Esophagus muscularis mucosa (tissue), 4 donors: Measurements from ENCODE around the gene GDF9. TPM values are rescaled to one million over a fixed set of nuclear protein-coding genes. Genes with fewer than 3 reads are reported as not detected.

ENCODE experiments used
- DNase-seq: peaks from one replicate; pipeline ENCODE4 v3.0.0-alpha.2; 2017; ENCODE audit errors: extremely low spot score
- H3K27ac ChIP-seq, 4 donors: fragments of 200-600 bp; sonication (generic); replicated peaks in 1 of 4; 1 replicate in 3 of 4; 2 replicates in 1 of 4; pipeline ENCODE4 v1.5.1; 2016 to 2019; ENCODE audit warnings: mild to moderate bottlenecking in 1 of 4
- H3K27me3 ChIP-seq, 4 donors: fragments of 200-600 bp; sonication (generic); one replicate each; pipeline versions ENCODE4 v1.5.1 to v1.6.0; 2016 to 2019
- H3K36me3 ChIP-seq, 4 donors: fragments of 200-600 bp; sonication (generic); one replicate each; pipeline ENCODE4 v1.5.1; 2016 to 2019
- H3K4me1 ChIP-seq, 4 donors: fragments of 200-600 bp; sonication (generic); one replicate each; pipeline ENCODE4 v1.5.1; 2016 to 2019
- H3K4me3 ChIP-seq, 4 donors: fragments of 200-600 bp; sonication (generic); 1 replicate in 2 of 4; 2 replicates in 2 of 4; pipeline ENCODE4 v1.5.1; 2016 to 2019; ENCODE audit warnings: mild to moderate bottlenecking in 4 of 4, moderate library complexity in 1 of 4
- H3K9me3 ChIP-seq, 4 donors: fragments of 200-600 bp; sonication (generic); 1 replicate in 3 of 4; 2 replicates in 1 of 4; pipeline ENCODE4 v1.5.1; 2016 to 2019
- CTCF ChIP-seq, 3 experiments: fragments of 200-600 bp in 2 of 3; fragments of 450-650 bp in 1 of 3; sonication (generic) in 2 of 3; IDR thresholded peaks; one replicate each; pipeline ENCODE4 v1.5.1; 2017 to 2019; ENCODE audit warnings: antibody characterized with exemption in 3 of 3, mild to moderate bottlenecking in 2 of 3, moderate library complexity in 1 of 3
- EP300 ChIP-seq: sonication (generic); formaldehyde crosslinking; IDR thresholded peaks from one replicate; pipeline ENCODE4 v1.6.1; 2017; ENCODE audit warnings: antibody characterized with exemption
- POLR2A ChIP-seq: fragments of 450-650 bp; IDR thresholded peaks from one replicate; pipeline ENCODE4 v1.6.1; 2017; ENCODE audit warnings: antibody characterized with exemption, moderate library complexity, mild to moderate bottlenecking, low read depth
- POLR2AphosphoS5 ChIP-seq, 2 donors: sonication (generic); formaldehyde crosslinking; IDR thresholded peaks; one replicate each; pipeline ENCODE4 v1.6.1; 2017; ENCODE audit warnings: antibody characterized with exemption in 2 of 2
- WGBS: methylation state at CpG from one replicate; pipeline ENCODE4 v1.1.5; 2018; 5-methylcytosine and 5-hydroxymethylcytosine counted together
- intact Hi-C: fragments of 100-400 bp; cut with DNase I; formaldehyde crosslinking; loops from one replicate; pipeline ENCODE4 v1.15.1; 2023
- total RNA-seq, 4 donors: library from RNA; depleted of rRNA; stranded (reverse); fragments of >200 nt; gene quantifications; one replicate each; pipeline versions ENCODE4 v1.1.0 to v1.2.1, GENCODE V29; 2016

The GDF9 gene
- total RNA-seq, 4 donors from 2014 or later: under 0.01 to 1.4 (median 0.23) TPM; not detected in 1

- no peaks in the 10 kb centered on the region for H3K9me3 ChIP-seq
- no peak for DNase-seq
- TF ChIP-seq EP300 (no peak), CTCF (IDR thresholded peaks at IDR 0.05) (no peak), POLR2A (no peak), POLR2AphosphoS5 (IDR thresholded peaks at IDR 0.05) (no peak)
- WGBS: 44% methylated on average over 3 of the region's 3 CpGs
- no peaks in the 10 kb centered on the region for H3K36me3 ChIP-seq
- H3K4me3 ChIP-seq: no peak overlapping the region
- H3K27ac ChIP-seq: no peak overlapping the region
- no peaks in the 10 kb centered on the region for H3K27me3 ChIP-seq
- no peaks in the 10 kb centered on the region for H3K4me1 ChIP-seq
- intact Hi-C loops: no loop called here
These were observed 12.0 kb downstream of the GDF9 start for GRCh38 chr5:132854301-132854700.

GRCh38 chr5:132853790-132854189 lies 12.5 kb downstream of the GDF9 start:
- Histone ChIP-seq H3K27me3 (no peaks in the 10 kb centered on the region), H3K4me3 (no peak overlapping the region)
- 58% methylated on average over 1 of the region's 1 CpG for WGBS

GRCh38 chr5:132853323-132853722 lies 12.9 kb downstream of the GDF9 start:
- TF ChIP-seq POLR2A (no peak), POLR2AphosphoS5 (IDR thresholded peaks at IDR 0.05) (no peak), EP300 (no peak), CTCF (IDR thresholded peaks at IDR 0.05) (no peak)
- no peaks in the 10 kb centered on the region for H3K36me3 ChIP-seq
- H3K4me1 ChIP-seq: no peaks in the 10 kb centered on the region
- no peak overlapping the region for H3K27ac ChIP-seq
- no peaks in the 10 kb centered on the region for H3K9me3 ChIP-seq
- 84% methylated on average over 3 of the region's 3 CpGs for WGBS
- H3K27me3 ChIP-seq: no peaks in the 10 kb centered on the region
- DNase-seq: no peak
- intact Hi-C loops: no loop called here
- no peak overlapping the region for H3K4me3 ChIP-seq

More at GRCh38 chr5:132853790-132854189, 12.5 kb downstream of the GDF9 start:
- Histone ChIP-seq H3K27ac (no peak overlapping the region), H3K9me3 (no peaks in the 10 kb centered on the region), H3K4me1 (no peaks in the 10 kb centered on the region), H3K36me3 (no peaks in the 10 kb centered on the region)
- TF ChIP-seq EP300 (no peak), POLR2A (no peak), POLR2AphosphoS5 (IDR thresholded peaks at IDR 0.05) (no peak), CTCF (IDR thresholded peaks at IDR 0.05) (no peak)
- intact Hi-C loops: no loop called here
- DNase-seq: no peak

GRCh38 chr5:132850066-132850465 lies 16.2 kb downstream of the GDF9 start:
- Histone ChIP-seq H3K9me3 (no peaks in the 10 kb centered on the region), H3K4me3 (no peak overlapping the region), H3K36me3 (no peaks in the 10 kb centered on the region), H3K4me1 (no peaks in the 10 kb centered on the region), H3K27ac (no peak overlapping the region), H3K27me3 (no peaks in the 10 kb centered on the region)
- no peak for TF ChIP-seq POLR2AphosphoS5 (IDR thresholded peaks at IDR 0.05)
- TF ChIP-seq CTCF (IDR thresholded peaks at IDR 0.05): no peak
- no peak for TF ChIP-seq EP300
- no peak for TF ChIP-seq POLR2A
- intact Hi-C loops: no loop called here
- WGBS: 90% methylated on average over 2 of the region's 2 CpGs
- no peak for DNase-seq

GRCh38 chr5:132849347-132849746 lies 16.9 kb downstream of the GDF9 start:
- Histone ChIP-seq H3K4me1 (no peaks in the 10 kb centered on the region), H3K27ac (no peak overlapping the region), H3K27me3 (no peaks in the 10 kb centered on the region), H3K4me3 (no peak overlapping the region), H3K36me3 (no peaks in the 10 kb centered on the region), H3K9me3 (no peaks in the 10 kb centered on the region)
- 88% methylated on average over 1 of the region's 1 CpG for WGBS
- intact Hi-C loops: no loop called here
- no peak for DNase-seq
- no peak for TF ChIP-seq EP300
- TF ChIP-seq POLR2AphosphoS5 (IDR thresholded peaks at IDR 0.05): no peak
- TF ChIP-seq CTCF (IDR thresholded peaks at IDR 0.05): no peak
